HG03196 (cell line): ENCODE measurements around the gene MAD2L2.

ENCODE experiments used
- ATAC-seq: cut with Tn5 transposase; IDR thresholded peaks from one replicate; pipeline ENCODE4 v1.9.1; 2021; ENCODE audit not compliant: unreplicated experiment

Gene MAD2L2

DNA sequence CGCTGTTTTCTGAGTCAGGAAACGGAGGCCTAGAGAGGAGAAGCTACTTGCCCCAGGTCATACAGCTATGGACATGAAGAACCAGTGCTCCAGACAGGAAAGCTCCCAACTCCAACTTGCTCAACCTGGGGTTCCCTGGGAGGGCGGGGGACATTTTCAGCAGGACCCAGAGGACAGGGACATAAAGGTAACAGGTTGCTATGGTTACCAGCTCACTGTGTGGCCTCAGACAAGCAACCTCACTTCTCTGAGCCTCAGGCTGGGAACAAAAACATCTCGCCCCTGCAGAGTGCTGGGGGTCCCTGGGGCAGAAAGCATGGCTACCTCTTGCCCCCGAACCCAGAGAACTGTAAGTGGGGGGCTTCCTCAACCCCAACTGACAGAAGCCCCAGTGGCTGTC, 42.8 kb downstream of the MAD2L2 start:
- ATAC-seq: no peak

DNA sequence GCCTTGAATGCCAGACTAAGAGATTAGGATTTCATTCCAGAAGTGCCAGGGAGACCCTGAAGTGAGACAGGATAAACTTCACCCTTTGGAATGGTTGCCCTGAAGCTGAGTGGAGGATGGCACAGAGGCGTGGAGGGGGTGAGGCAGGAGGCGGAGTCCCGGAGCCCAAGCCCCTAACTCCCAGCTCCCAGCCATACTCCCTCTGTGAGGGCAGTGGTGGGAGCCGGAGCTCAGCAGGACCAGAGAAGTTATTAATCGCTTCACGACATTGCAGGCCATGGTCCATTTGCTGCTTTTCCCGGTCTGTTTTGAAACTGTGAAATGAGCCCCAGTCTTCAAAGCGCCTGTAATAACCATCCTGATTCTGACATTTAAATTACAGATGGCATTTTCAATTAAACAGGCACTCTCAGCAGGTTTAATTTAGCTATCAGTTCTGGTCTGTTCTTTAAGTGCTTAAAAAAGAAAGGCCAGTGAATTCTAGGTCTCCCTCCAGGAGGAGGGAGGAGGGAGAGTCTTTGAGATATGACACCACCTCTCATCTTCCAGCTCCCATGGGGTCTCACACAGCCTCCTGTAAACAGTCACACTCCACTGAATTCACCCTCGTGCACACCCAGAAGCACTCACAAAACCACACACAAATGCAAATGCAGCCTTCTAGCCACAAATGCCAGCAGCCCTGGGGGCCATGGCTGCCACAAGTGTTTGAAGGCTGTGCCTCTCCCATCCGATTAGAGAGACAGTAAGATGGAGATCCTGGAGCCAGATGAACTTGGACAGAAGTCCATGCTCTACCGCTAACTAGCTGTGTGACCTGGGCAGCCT, 46.4 kb downstream of the MAD2L2 start:
- no peak for ATAC-seq

DNA sequence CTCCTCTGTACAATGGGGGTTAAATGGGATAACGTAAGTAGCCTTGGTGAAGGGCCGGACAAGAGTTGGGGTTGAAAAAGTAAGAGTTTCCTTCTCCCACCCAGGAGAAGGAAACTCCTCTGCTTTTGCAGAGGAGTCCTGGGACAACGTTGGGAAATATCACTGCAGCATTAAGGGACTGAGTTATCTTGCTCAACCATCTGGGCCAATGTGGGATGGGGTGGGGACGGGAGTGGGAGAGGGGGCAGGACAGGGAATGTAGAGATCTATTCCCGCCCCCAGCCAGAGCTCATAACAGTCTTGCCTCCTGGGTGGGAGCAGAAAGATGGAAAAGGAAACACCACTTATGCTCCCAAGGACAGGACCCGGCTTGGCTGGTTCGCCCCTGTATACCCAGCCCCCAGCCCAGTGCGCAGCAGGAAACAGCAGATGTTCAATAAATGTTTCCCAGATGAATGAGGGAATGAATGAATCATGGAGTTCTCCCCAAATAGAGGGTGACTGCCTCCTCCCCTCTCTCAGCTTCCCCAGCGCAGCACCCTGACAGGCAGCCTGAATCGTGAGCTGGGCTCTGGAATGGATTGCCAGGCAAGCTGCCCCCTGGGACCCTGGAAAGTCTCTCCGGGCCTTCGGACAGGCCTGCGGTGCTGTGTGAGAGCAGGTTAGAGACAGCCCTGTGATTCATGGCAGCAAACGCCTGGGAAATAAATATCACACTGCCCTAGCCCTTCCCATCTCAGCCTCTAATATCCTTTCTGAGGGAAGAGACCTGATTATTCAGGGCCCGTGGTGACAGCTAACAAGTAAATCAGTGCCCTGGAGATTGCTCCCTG, 51.5 kb downstream of the MAD2L2 start:
- no peak for ATAC-seq

DNA sequence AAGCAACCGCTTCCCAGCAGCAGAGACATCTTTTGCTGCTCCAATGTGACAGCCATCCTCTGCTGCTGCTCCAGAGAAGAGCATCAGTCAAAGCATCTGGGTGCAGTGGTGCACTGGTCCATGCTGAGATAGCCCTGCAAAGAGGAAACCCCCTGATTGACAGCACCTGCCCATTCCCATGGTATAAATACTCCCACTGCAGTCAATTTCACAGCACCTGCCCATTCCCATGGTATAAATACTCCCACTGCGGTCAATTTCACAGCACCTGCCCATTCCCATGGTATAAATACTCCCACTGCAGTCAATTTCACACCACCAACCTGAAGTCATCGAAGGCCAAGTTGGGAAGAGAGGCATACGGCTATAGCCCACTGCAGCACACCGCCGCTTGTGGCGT, 52.2 kb downstream of the MAD2L2 start:
- no peak for ATAC-seq

DNA sequence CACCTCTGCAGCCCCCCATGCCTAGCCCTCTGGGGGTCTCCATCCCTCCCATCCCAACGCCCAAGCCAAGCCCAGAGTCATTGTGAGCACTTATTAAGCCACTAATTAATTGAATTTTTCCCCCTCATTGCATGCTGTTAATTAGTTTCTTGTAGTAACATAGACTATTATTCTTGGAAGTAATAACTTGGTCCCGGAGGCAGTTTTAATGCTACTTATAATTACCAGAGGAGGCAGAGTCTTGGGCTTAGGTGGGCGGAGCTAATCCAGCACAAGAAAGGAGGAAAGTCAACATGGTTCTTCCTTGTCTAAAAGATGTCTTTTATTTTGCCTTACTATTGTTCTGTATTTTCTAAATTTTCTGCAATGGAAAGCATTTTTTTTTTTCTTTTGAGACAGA, 54.4 kb downstream of the MAD2L2 start:
- ATAC-seq: no peak
